H9 (cell line): ENCODE data around the gene CCL26. TPM values are rescaled to one million over a fixed set of nuclear protein-coding genes. Genes with fewer than 3 reads are reported as not detected.

Experiments used
- DNase-seq: peaks from one replicate; pipeline ENCODE4 v3.0.0-alpha.2; 2017
- H2AFZ ChIP-seq: one replicate; pipeline ENCODE4 v1.6.1; 2013; ENCODE audit warnings: mild to moderate bottlenecking, low read length, control low read depth, moderate library complexity
- H2AK5ac ChIP-seq: 2 replicates; pipeline ENCODE4 v1.6.1; 2013; ENCODE audit warnings: low read length, control low read depth, mixed read lengths; ENCODE audit not compliant: insufficient read length
- H2BK120ac ChIP-seq: one replicate; pipeline ENCODE4 v1.6.1; 2013; ENCODE audit warnings: low read depth, mild to moderate bottlenecking, low read length, control low read depth, inconsistent platforms; ENCODE audit not compliant: poor library complexity, severe bottlenecking
- H2BK12ac ChIP-seq: 2 replicates; pipeline ENCODE4 v1.6.1; 2013; ENCODE audit warnings: low read length, control low read depth, mixed read lengths, low read depth; ENCODE audit not compliant: insufficient read length
- H2BK15ac ChIP-seq: 2 replicates; pipeline ENCODE4 v1.6.1; 2013; ENCODE audit warnings: low read depth, low read length, control low read depth
- H2BK20ac ChIP-seq: one replicate; pipeline ENCODE4 v1.6.1; 2013; ENCODE audit warnings: low read depth, mild to moderate bottlenecking, low read length, control low read depth, inconsistent platforms; ENCODE audit not compliant: poor library complexity, severe bottlenecking
- H2BK5ac ChIP-seq: 2 replicates; pipeline ENCODE4 v1.6.1; 2013; ENCODE audit warnings: low read length, control low read depth, mixed read lengths; ENCODE audit not compliant: insufficient read length
- H3K14ac ChIP-seq: 2 replicates; pipeline ENCODE4 v1.6.1; 2013; ENCODE audit warnings: low read length, control low read depth; ENCODE audit not compliant: insufficient read depth
- H3K18ac ChIP-seq: 2 replicates; pipeline ENCODE4 v1.6.1; 2013; ENCODE audit warnings: low read depth, mild to moderate bottlenecking, mixed read lengths, low read length, control low read depth; ENCODE audit not compliant: insufficient read length
- H3K23ac ChIP-seq: 2 replicates; pipeline ENCODE4 v1.6.1; 2013; ENCODE audit warnings: low read length, control low read depth, mixed read lengths, low read depth; ENCODE audit not compliant: insufficient read length
- H3K23me2 ChIP-seq: 2 replicates; pipeline ENCODE4 v1.6.1; 2013; ENCODE audit warnings: low read depth, mild to moderate bottlenecking, mixed read lengths, low read length, control low read depth; ENCODE audit not compliant: insufficient read length, poor library complexity, severe bottlenecking
- H3K27ac ChIP-seq: 2 replicates; pipeline ENCODE4 v1.5.1; 2013; ENCODE audit warnings: low read length, control low read depth, mixed read lengths, low read depth; ENCODE audit not compliant: insufficient read length
- H3K27me3 ChIP-seq: 2 replicates; pipeline ENCODE4 v1.6.1; 2013; ENCODE audit warnings: low read length, control low read depth, inconsistent platforms; ENCODE audit not compliant: insufficient read depth
- H3K4ac ChIP-seq: 2 replicates; pipeline ENCODE4 v1.6.1; 2013; ENCODE audit warnings: low read depth, mild to moderate bottlenecking, control low read depth, inconsistent platforms, low read length, moderate library complexity
- H3K4me1 ChIP-seq: 2 replicates; pipeline ENCODE4 v1.6.1; 2013; ENCODE audit warnings: low read length, control low read depth, inconsistent platforms; ENCODE audit not compliant: insufficient read depth
- H3K4me2 ChIP-seq: 2 replicates; pipeline ENCODE4 v1.6.1; 2013; ENCODE audit warnings: low read length, control low read depth, mixed read lengths; ENCODE audit not compliant: insufficient read length, insufficient read depth
- H3K56ac ChIP-seq: 2 replicates; pipeline ENCODE4 v1.6.1; 2013; ENCODE audit warnings: low read depth, mild to moderate bottlenecking, mixed read lengths, low read length, control low read depth; ENCODE audit not compliant: insufficient read length
- H3K79me1 ChIP-seq: 2 replicates; pipeline ENCODE4 v1.6.1; 2013; ENCODE audit warnings: low read depth, mild to moderate bottlenecking, moderate library complexity, low read length, control low read depth, inconsistent platforms; ENCODE audit not compliant: insufficient read depth, poor library complexity, severe bottlenecking
- H3K79me2 ChIP-seq: 2 replicates; pipeline ENCODE4 v1.6.1; 2013; ENCODE audit warnings: low read length, control low read depth, inconsistent platforms; ENCODE audit not compliant: insufficient read depth
- H3K9ac ChIP-seq: 2 replicates; pipeline ENCODE4 v1.6.1; 2013; ENCODE audit warnings: low read length, control low read depth, mixed read lengths; ENCODE audit not compliant: insufficient read length; ENCODE audit errors: extremely low read depth
- H3K9me3 ChIP-seq: one replicate; pipeline ENCODE4 v1.6.1; 2013; ENCODE audit warnings: low read depth, low read length, inconsistent platforms; ENCODE audit not compliant: control insufficient read depth
- H3T11ph ChIP-seq: one replicate; pipeline ENCODE4 v1.6.1; 2013; ENCODE audit warnings: mild to moderate bottlenecking, low read length, control low read depth, inconsistent platforms
- H4K20me1 ChIP-seq: one replicate; pipeline ENCODE4 v1.6.1; 2013; ENCODE audit not compliant: control insufficient read depth, insufficient read length, insufficient read depth
- H4K5ac ChIP-seq: 2 replicates; pipeline ENCODE4 v1.6.1; 2013; ENCODE audit warnings: low read depth, mild to moderate bottlenecking, mixed read lengths, low read length, control low read depth; ENCODE audit not compliant: insufficient read length
- H4K8ac ChIP-seq: replicated peaks from 2 replicates; pipeline ENCODE4 v1.6.1; 2013; ENCODE audit warnings: low read length, control low read depth, mixed read lengths, low read depth; ENCODE audit not compliant: insufficient read length
- H4K91ac ChIP-seq: 2 replicates; pipeline ENCODE4 v1.6.1; 2013; ENCODE audit warnings: low read depth, mild to moderate bottlenecking, moderate library complexity, mixed read lengths, low read length, control low read depth; ENCODE audit not compliant: insufficient read length
- H3K27ac Mint-ChIP-seq, 3 experiments: 2 replicates in 2 of 3; 3 replicates in 1 of 3; pipeline ENCODE4 v1.8.0; 2020 to 2021; ENCODE audit warnings: mixed read lengths in 3 of 3, mild to moderate bottlenecking in 1 of 3, moderate library complexity in 1 of 3
- H3K27me3 Mint-ChIP-seq: 2 replicates; pipeline ENCODE4 v1.8.0; 2021; ENCODE audit warnings: low read depth, mild to moderate bottlenecking, moderate library complexity, mixed read lengths
- H3K36me3 Mint-ChIP-seq, 3 experiments: 2 replicates in 2 of 3; 3 replicates in 1 of 3; pipeline ENCODE4 v1.8.0; 2020 to 2021; ENCODE audit warnings: low read depth in 3 of 3, mixed read lengths in 3 of 3; ENCODE audit not compliant: insufficient read depth in 1 of 3
- H3K4me1 Mint-ChIP-seq, 2 experiments: 2 replicates each; pipeline ENCODE4 v1.8.0; 2020; ENCODE audit warnings: mixed read lengths in 2 of 2
- H3K4me3 Mint-ChIP-seq, 2 experiments: 2 replicates in 1 of 2; 3 replicates in 1 of 2; pipeline ENCODE4 v1.8.0; 2020 to 2021; ENCODE audit warnings: mild to moderate bottlenecking in 2 of 2, mixed read lengths in 2 of 2, moderate library complexity in 1 of 2
- H3K9me3 Mint-ChIP-seq, 2 experiments: 2 replicates in 1 of 2; 3 replicates in 1 of 2; pipeline ENCODE4 v1.8.0; 2020; ENCODE audit warnings: mild to moderate bottlenecking in 2 of 2, mixed read lengths in 2 of 2, moderate library complexity in 1 of 2
- CTCF ChIP-seq: fragments of 200-600 bp; sonication (generic); conservative IDR thresholded peaks from 3 replicates; pipeline ENCODE4 v1.8.0; 2021; ENCODE audit warnings: antibody characterized with exemption, mild to moderate bottlenecking
- WGBS: extraction: QIAGEN DNeasy Blood & Tissue Kit; methylation state at CpG from one replicate; pipeline ENCODE4 v1.1.7; 2013; ENCODE audit warnings: missing lambda C conversion rate, low lambda C conversion rate, mixed read lengths; ENCODE audit not compliant: insufficient read length; ENCODE audit errors: extremely low coverage; 5-methylcytosine and 5-hydroxymethylcytosine counted together
- total RNA-seq: library from RNA; stranded (reverse); gene quantifications from 2 replicates; pipeline ENCODE4 v1.2.1, GENCODE V29; 2021

The CCL26 gene
- total RNA-seq, 1 experiment from 2014 or later: 9.3 TPM

GRCh38 chr7:75808106-75808505, 36.1 kb upstream of the CCL26 start:
- peaks cover 3% of the 10 kb centered on the region for H3K27me3 Mint-ChIP-seq
- no peak for TF ChIP-seq CTCF
- H3K23ac ChIP-seq: no peak overlapping the region
- H3K79me1 ChIP-seq: no peaks in the 10 kb centered on the region
- no peak overlapping the region for H3K4ac ChIP-seq
- no peak overlapping the region for H3T11ph ChIP-seq
- H3K36me3 Mint-ChIP-seq: peaks cover 4 to 11% (median 6%) of the 10 kb centered on the region in 3 experiments; a peak in 6 of 7 replicates
- H4K5ac ChIP-seq: no peak overlapping the region
- H2BK15ac ChIP-seq: no peak overlapping the region; the same call in 1 of the 2 replicates
- no peak overlapping the region for H4K91ac ChIP-seq
- no peak overlapping the region for H3K9ac ChIP-seq
- DNase-seq: no peak
- no peak overlapping the region for H3K27ac Mint-ChIP-seq
- no CpG with 5 or more reads among the region's 6 CpGs for WGBS
- H3K4me3 Mint-ChIP-seq: no peak overlapping the region
- H3K56ac ChIP-seq: no peak overlapping the region
- no peak overlapping the region for H3K4me2 ChIP-seq
- H3K23me2 ChIP-seq: no peaks in the 10 kb centered on the region
- no peak overlapping the region for H3K14ac ChIP-seq
- no peaks in the 10 kb centered on the region for H3K27me3 ChIP-seq
- H3K27ac ChIP-seq: no peak overlapping the region
- H2BK12ac ChIP-seq: no peak overlapping the region
- peaks cover 15 to 19% of the 10 kb centered on the region in 2 experiments for H3K9me3 Mint-ChIP-seq
- H3K4me1 ChIP-seq: no peaks in the 10 kb centered on the region
- H2AK5ac ChIP-seq: no peak overlapping the region
- no peaks in the 10 kb centered on the region; a peak in 1 of 4 replicates for H3K4me1 Mint-ChIP-seq
- no peaks in the 10 kb centered on the region for H3K79me2 ChIP-seq
- H4K8ac ChIP-seq: no peak overlapping the region
- H3K18ac ChIP-seq: no peak overlapping the region
- H2AFZ ChIP-seq: no peak overlapping the region
- H4K20me1 ChIP-seq: no peaks in the 10 kb centered on the region
- H2BK5ac ChIP-seq: no peak overlapping the region
- H2BK120ac ChIP-seq: no peak overlapping the region
- no peaks in the 10 kb centered on the region for H3K9me3 ChIP-seq
- H2BK20ac ChIP-seq: no peak overlapping the region
